Hepatic stellate cell (primary cell): ENCODE measurements around the gene GABRG3.

Source experiments
- DNase-seq: peaks from one replicate; pipeline ENCODE4 v3.0.0; 2011; ENCODE audit warnings: low spot score

The GABRG3 gene

GRCh38 chr15:27468151-27468591 lies 497.2 kb downstream of the GABRG3 start:
- no peak for DNase-seq

- no peak for DNase-seq
These were observed 502.9 kb downstream of the GABRG3 start for GRCh38 chr15:27473845-27474244.

GRCh38 chr15:27475395-27475794 lies 504.4 kb downstream of the GABRG3 start:
- no peak for DNase-seq

GRCh38 chr15:27479296-27480140 lies 508.5 kb downstream of the GABRG3 start:
- DNase-seq: no peak

- no peak for DNase-seq
These were observed 509.2 kb downstream of the GABRG3 start for GRCh38 chr15:27480141-27480530.

GRCh38 chr15:27480642-27481041 lies 509.7 kb downstream of the GABRG3 start:
- DNase-seq: no peak

- no peak for DNase-seq
These were observed 510.8 kb downstream of the GABRG3 start for GRCh38 chr15:27481768-27482167.

GRCh38 chr15:27482287-27482686 lies 511.3 kb downstream of the GABRG3 start:
- DNase-seq: no peak

GRCh38 chr15:27483124-27483523 lies 512.1 kb downstream of the GABRG3 start:
- no peak for DNase-seq

GRCh38 chr15:27485265-27485664 lies 514.3 kb downstream of the GABRG3 start:
- DNase-seq: no peak

- no peak for DNase-seq
These were observed 515.1 kb downstream of the GABRG3 start for GRCh38 chr15:27486051-27486450.

- no peak for DNase-seq
These were observed 516.0 kb downstream of the GABRG3 start for GRCh38 chr15:27486683-27487647.

- no peak for DNase-seq
These were observed 516.9 kb downstream of the GABRG3 start for GRCh38 chr15:27487846-27488245.

- DNase-seq: no peak
These were observed 520.0 kb downstream of the GABRG3 start for GRCh38 chr15:27490867-27491595.

- DNase-seq: no peak
These were observed 521.0 kb downstream of the GABRG3 start for GRCh38 chr15:27491666-27492621.

GRCh38 chr15:27495963-27496459 lies 525.0 kb downstream of the GABRG3 start:
- no peak for DNase-seq

GRCh38 chr15:27498700-27499099 lies 527.7 kb downstream of the GABRG3 start:
- DNase-seq: no peak

- no peak for DNase-seq
These were observed 528.2 kb downstream of the GABRG3 start for GRCh38 chr15:27499191-27499590.

- DNase-seq: no peak
These were observed 528.7 kb downstream of the GABRG3 start for GRCh38 chr15:27499719-27500118.

- no peak for DNase-seq
These were observed 529.2 kb downstream of the GABRG3 start for GRCh38 chr15:27500206-27500605.

- DNase-seq: no peak
These were observed 535.8 kb downstream of the GABRG3 start for GRCh38 chr15:27506752-27507151.
